Amniotic stem cell (primary cell): Measurements from ENCODE around the gene NES.

Source experiments
- DNase-seq: peaks from one replicate; lab custom pipeline; 2025; lab: John Stamatoyannopoulos, UW

NES gene

GRCh38 chr1:156681196-156681960 lies 4.2 kb upstream of the NES start:
- no peak for DNase-seq

GRCh38 chr1:156680056-156680455 lies 2.8 kb upstream of the NES start:
- no peak for DNase-seq

GRCh38 chr1:156677616-156678596 lies 699 bp upstream of the NES start:
- no peak for DNase-seq

GRCh38 chr1:156676114-156676819 lies 940 bp downstream of the NES start:
- DNase-seq, result no peak

GRCh38 chr1:156675210-156676113 lies 1.7 kb downstream of the NES start:
- DNase-seq, result no peak

GRCh38 chr1:156673387-156674121 lies 3.7 kb downstream of the NES start:
- no peak for DNase-seq

GRCh38 chr1:156671804-156672203 lies 5.4 kb downstream of the NES start:
- no peak for DNase-seq

GRCh38 chr1:156670791-156671190 lies 6.4 kb downstream of the NES start:
- DNase-seq, result no peak

- no peak for DNase-seq
These were observed 6.8 kb downstream of the NES start for GRCh38 chr1:156670359-156670758.

- no peak for DNase-seq
These were observed 7.4 kb downstream of the NES start for GRCh38 chr1:156669794-156670193.

GRCh38 chr1:156668801-156669637 lies 8.2 kb downstream of the NES start:
- no peak for DNase-seq

GRCh38 chr1:156667968-156668709 lies 9.1 kb downstream of the NES start:
- DNase-seq, result no peak

- DNase-seq, result no peak
These were observed 9.6 kb downstream of the NES start for GRCh38 chr1:156667610-156667967.

GRCh38 chr1:156666862-156667609 lies 10.2 kb downstream of the NES start:
- no peak for DNase-seq

GRCh38 chr1:156665539-156665938 lies 11.7 kb downstream of the NES start:
- no peak for DNase-seq

GRCh38 chr1:156664767-156665411 lies 12.3 kb downstream of the NES start:
- no peak for DNase-seq

- no peak for DNase-seq
These were observed 13.0 kb downstream of the NES start for GRCh38 chr1:156664046-156664766.
